NCI-H2107 (cell line): ENCODE results near the gene FAM20C.
"Not testable (repeated sequence)": the region's sequence is repeated elsewhere in the genome, so short reads cannot be mapped to it uniquely, and the experiment has no call there.

ENCODE experiments used
- DNase-seq: peaks from one replicate; lab custom pipeline; 2025; lab: John Stamatoyannopoulos, UW

Gene FAM20C

DNA sequence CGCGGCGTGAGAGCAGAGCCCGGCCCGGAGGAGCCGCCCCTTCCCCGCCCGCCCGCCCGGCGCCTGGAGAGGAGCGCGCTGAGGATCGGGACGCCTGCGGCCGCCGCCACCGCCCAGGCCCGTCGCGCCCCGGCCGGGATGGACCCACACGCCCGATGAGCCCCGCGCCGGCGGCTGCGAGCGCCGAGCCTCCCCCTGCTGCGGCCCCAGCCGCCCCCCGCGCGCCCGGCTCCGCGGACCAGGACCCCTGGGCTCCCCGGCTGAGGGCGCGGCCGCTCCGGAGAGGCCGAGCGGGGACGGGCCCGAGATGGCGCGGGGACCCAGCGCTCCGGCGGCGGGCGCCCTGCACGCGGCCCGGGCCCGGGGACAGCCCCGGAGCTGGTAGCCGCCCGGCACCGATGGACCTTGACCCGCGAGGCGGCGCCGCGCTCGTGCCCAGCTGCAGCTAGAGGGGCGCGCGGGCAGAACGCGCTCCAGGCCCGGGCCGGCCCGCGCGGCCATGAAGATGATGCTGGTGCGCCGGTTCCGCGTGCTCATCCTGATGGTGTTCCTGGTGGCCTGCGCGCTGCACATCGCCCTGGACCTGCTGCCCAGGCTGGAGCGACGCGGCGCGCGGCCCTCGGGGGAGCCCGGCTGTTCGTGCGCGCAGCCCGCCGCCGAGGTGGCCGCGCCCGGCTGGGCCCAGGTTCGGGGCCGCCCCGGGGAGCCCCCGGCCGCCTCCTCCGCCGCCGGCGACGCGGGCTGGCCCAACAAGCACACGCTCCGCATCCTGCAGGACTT lies 520 bp downstream of the FAM20C start:
- DNase-seq = no peak

DNA sequence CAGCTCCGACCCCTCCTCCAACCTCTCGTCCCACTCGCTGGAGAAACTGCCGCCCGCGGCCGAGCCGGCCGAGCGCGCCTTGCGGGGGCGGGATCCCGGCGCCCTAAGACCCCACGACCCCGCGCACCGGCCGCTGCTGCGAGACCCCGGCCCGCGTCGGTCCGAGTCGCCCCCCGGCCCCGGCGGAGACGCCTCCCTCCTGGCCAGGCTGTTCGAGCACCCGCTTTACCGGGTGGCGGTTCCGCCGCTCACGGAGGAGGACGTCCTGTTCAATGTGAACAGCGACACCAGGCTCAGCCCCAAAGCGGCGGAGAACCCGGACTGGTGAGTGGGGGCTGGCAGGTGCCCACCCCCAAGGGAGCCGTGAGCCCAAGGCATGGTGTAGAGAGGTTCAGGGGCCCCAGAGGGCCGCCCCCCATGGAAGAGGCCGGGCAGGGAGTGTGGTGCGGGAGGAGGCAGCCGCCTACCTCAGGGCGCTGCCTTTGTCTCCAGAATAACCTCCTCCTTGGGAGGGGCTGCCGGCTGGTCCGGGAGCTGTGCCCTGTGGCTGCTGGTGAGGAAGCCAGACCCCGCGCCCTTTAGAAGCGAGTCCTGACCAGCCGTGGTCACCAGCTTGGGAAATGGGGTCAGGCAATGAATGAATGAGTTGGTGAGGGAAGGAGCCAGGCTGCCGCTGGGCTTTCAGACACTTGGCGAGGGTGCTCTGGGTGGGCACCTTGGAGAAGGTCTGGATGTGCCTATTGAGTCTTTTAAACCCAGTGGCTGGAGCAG lies 1.3 kb downstream of the FAM20C start:
- no peak for DNase-seq

DNA sequence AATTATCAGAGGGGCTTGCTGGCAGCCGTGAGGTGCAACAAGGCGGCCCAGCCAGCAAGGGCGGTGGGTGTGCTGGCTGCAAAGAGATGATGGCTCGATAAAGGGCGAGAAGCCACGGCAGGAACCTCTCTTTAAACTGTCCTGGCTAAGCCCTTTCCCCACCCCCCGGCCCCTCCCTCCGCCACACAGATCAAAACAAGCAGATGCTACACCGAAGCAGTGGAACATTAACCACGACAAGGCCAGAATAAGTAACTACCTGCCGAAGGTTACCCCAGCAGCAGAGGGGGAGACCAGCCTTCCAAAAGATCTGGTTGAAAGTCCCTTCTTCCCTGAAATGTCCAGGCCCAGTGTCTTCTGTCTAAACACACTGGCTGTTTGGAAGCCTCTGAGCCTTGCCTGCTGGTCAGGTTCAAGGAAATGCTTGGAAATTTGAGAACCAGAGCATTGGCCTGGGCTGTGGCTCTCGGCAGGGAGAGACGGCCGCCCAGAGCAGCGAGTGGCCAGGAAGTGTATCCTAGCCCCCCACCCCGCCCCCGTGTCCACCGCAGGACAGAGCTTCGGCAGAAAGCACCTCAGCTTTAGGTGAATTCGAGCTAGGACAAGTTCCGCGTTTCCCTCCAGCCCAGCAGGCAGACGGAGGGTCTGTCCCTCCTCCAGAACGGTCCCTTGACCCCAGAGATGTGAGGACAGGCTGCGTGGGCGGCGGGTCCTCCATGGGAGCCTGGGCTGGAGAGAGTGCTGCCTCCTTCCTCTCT lies 2.1 kb downstream of the FAM20C start:
- no peak for DNase-seq

DNA sequence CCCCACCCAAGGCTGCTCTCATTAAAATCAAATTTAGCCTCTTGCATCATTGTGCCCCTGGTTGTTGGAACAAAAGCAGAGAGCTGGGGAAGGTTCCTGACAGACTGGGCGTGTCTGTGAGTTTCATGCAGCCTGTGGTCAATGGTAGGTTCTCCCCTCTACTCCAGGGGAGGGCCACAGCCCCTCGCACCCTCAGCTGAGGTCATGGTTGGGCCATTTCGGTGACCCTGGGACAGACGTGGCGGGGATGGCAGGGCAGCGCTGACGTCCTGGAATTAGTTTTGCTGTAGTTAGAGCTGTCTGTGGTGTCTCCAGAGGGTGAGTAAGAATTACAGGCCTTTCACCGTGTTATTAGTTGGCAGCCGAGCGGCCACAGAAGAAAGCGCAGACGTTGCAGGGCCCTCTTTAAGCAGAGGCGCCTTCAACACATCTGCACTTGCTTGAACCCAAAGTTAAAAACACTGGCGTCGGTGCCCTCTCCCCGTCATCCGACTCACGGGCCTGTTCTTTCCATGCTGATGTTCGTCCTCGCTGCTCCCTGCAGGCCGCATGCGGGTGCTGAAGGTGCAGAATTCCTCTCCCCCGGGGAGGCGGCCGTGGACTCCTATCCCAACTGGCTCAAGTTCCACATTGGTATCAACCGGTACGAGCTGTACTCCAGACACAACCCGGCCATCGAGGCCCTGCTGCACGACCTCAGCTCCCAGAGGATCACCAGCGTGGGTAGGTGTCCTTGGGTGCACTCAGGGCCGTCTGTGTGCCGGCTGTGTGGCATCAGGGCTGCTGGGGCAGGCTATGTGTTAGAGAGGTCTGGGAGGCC lies 2.8 kb downstream of the FAM20C start:
- DNase-seq = no peak

GRCh38 chr7:195830-196128 lies 3.4 kb downstream of the FAM20C start:
- no peak for DNase-seq

- DNase-seq = peak; percentile 42
These were observed 3.9 kb downstream of the FAM20C start for GRCh38 chr7:196283-196682.

DNA sequence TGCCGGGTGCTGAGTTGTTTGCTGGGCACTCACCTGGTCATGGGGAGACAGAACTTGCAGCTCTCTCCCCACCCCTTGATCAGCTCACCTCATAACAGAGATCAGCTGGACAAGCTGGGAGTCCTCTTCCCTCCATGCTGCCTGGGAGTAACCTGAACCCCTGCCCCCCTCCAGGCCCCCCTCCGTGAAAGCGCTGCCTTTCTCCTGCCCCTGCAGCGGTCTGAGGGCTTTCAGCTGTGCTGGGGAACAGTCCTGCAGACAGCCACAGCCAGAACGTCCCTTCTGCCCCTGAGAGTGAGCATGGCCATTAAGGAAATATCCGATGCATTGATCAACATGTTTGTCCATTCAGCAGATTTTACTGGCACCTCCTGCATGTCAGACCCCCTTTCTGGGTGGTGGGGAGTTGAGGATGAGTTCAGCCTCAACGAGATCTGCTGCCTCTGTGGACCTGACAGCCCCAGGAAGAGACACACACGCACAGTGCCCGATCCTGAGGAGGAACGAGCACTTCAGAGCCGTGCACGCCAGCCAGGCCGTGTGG lies 4.5 kb downstream of the FAM20C start:
- no peak for DNase-seq

DNA sequence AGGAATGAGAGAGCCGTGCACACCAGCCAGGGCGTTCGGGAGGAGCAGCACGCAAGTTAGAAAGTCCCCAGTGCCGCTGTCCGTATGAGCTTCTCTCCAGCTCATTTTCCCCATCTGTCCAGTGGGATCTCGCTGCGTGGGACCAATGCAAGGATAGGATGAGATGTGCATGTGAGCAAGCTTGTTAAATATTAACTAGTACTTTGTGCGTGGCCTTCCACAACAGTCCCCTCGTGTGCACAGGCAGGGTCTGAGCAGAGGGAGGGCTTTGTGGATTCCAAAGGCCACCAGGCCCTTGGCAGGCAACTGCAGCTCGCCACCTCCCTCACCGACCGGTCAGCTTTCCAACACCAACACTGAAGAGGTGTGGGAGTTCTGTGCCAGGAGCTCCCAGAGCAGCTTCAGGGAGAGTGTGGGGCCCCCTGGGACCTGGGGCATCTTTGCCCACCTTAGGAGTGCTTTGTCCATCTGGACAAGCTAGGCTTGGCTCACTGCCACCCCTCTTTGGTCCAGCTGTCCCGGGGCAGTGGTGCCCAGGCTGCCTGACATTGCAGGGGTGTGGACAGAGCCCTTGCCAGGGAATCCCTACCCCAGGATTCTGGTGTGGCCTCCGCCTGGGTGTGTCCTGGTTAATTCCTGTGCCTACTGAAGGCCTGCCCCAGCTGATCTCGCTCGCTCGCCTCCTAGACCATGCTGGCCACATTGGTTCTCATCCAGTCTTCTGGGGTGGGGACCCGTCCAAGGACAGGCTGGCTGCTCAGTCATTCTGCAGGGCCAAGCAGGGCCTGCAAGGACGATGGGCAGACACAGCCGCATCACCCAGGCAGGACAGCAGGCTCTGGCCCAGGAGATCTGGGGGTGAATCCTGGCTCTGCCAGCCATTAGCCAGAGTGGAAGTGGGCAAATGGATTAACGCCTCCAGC lies 5.3 kb downstream of the FAM20C start:
- DNase-seq = no peak

GRCh38 chr7:199483-200249 lies 7.3 kb downstream of the FAM20C start:
- no peak for DNase-seq

- DNase-seq = no peak
These were observed 7.9 kb downstream of the FAM20C start for GRCh38 chr7:200290-200689.

- no peak for DNase-seq
These were observed 8.3 kb downstream of the FAM20C start for GRCh38 chr7:200704-201103.

- no peak for DNase-seq
These were observed 12.0 kb downstream of the FAM20C start for GRCh38 chr7:204326-204725.

GRCh38 chr7:205115-206010 lies 13.0 kb downstream of the FAM20C start:
- DNase-seq = no peak

- not testable (repeated sequence) for DNase-seq
These were observed 14.0 kb downstream of the FAM20C start for GRCh38 chr7:206351-206750.

GRCh38 chr7:207418-208129 lies 15.2 kb downstream of the FAM20C start:
- no peak for DNase-seq

- DNase-seq = no peak
These were observed 15.8 kb downstream of the FAM20C start for GRCh38 chr7:208130-208673.

- no peak for DNase-seq
These were observed 16.4 kb downstream of the FAM20C start for GRCh38 chr7:208816-209215.

- DNase-seq = no peak
These were observed 17.0 kb downstream of the FAM20C start for GRCh38 chr7:209416-209815.
